Glomerular endothelial cell (primary cell): ENCODE results near the gene MAGOHB. TPM values are rescaled to one million over a fixed set of nuclear protein-coding genes. Genes with fewer than 3 reads are reported as not detected.
A peak's percentile ranks its signal among the peaks of the same experiment; 100 is the strongest.
"Not testable (repeated sequence)": the region's sequence is repeated elsewhere in the genome, so short reads cannot be mapped to it uniquely, and the experiment has no call there.

Experiments used
- DNase-seq: peaks from one replicate; pipeline ENCODE4 v3.0.0-alpha.2; 2011; ENCODE audit warnings: low read depth, low spot score; ENCODE audit errors: extremely low read depth
- total RNA-seq: library from RNA; depleted of rRNA; stranded (reverse); fragments of >200 nt; gene quantifications from 2 replicates; pipeline ENCODE4 v1.2.3, GENCODE V29; 2015

The MAGOHB gene
- 8.7 and 19.7 TPM in 2 replicates for total RNA-seq

- peak; percentile 80 for DNase-seq
Observed at GRCh38 chr12:10613349-10614055, at the start of gene MAGOHB. Gene MAGOHB, minus strand, starts transcription at chr12:10613609. Its CDS starts 77 bp downstream, at chr12:10613532.

DNA sequence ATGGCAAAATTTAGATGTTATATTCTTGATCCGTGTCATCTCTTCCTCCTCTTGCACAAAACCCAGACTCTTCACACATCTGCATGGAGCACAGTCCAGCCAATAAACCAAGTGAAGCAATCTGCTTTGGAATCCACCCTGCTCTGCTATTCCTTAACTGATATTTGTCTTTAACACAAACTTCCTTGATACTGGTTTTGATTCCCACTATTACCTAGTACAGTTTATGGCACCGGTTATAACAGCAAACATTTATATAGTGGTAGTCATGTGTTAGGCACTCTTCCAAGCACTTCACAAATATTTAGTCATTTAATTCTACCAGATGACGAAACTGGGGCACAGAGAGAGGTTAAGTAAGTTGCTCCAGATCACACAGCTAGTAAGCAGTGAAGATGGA lies 47.9 kb upstream of the MAGOHB start:
- DNase-seq, result no peak

DNA sequence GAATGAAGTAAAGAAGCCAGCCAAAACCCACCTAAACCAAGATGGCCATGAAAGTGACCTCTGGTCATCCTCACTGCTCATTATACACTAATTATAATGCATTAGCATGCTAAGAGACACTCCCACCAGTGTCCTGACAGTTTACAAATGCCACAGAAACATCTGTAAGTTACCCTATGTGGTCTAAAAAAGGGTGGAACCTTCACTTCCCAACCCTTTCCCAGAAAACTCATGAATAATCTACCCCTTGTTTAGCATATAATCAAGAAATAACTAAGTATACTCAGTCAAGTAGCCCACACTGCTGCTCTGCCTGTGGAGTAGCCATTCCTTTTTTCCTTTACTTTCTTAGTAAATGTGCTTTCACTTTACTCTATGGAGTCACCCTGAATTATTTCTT lies 40.6 kb upstream of the MAGOHB start:
- no peak for DNase-seq

- DNase-seq, result no peak
Observed at GRCh38 chr12:10652192-10652591, 38.8 kb upstream of the MAGOHB start.

GRCh38 chr12:10646576-10646975 lies 33.2 kb upstream of the MAGOHB start:
- not testable (repeated sequence) for DNase-seq

- DNase-seq, result no peak
Observed at GRCh38 chr12:10645910-10646309, 32.5 kb upstream of the MAGOHB start.

GRCh38 chr12:10641735-10642500 lies 28.5 kb upstream of the MAGOHB start:
- peak; percentile 95 for DNase-seq

GRCh38 chr12:10638728-10639127 lies 25.3 kb upstream of the MAGOHB start:
- no peak for DNase-seq

- no peak for DNase-seq
Observed at GRCh38 chr12:10636611-10637010, 23.2 kb upstream of the MAGOHB start.

DNA sequence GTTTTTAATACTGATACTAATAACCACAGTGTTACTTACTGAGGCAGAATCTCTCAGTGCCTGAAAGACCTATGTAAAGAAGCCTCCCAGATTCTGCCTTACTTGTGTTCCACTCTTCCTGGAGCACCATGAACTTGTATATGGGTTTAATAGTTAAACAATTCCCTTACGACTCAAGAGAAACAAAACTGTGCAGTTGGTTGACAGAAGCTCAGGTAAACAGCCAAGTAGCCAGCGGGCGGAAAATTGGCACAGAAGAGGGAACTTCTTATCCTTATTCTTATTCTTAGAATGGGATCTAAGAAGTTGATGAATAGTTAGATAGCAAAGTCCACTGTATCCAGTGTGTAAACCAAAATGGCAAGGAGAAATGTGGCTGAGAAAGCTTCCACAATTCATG lies 22.7 kb upstream of the MAGOHB start:
- no peak for DNase-seq

GRCh38 chr12:10635306-10635705 lies 21.9 kb upstream of the MAGOHB start:
- no peak for DNase-seq

DNA sequence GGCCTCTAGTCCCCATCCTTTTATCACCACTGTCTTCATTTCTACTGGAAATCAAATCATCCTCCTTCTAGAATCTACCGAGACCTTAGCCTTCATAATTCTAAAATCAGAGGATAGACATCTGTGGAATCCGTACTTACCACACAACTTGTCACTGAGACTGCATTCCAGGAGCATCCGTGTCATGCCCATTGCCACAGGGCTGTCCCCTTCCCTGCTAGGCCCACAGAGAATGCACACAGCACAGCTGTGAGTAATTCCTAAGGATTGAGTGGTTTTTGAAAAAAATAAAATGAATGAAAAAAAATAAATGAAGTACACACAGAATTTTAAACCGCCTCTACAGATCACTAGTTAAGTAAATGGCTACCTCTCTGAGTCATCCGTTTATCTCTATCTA lies 21.0 kb upstream of the MAGOHB start:
- no peak for DNase-seq

- DNase-seq, result no peak
Observed at GRCh38 chr12:10633541-10633940, 20.1 kb upstream of the MAGOHB start.

- DNase-seq, result no peak
Observed at GRCh38 chr12:10632226-10632625, 18.8 kb upstream of the MAGOHB start.

DNA sequence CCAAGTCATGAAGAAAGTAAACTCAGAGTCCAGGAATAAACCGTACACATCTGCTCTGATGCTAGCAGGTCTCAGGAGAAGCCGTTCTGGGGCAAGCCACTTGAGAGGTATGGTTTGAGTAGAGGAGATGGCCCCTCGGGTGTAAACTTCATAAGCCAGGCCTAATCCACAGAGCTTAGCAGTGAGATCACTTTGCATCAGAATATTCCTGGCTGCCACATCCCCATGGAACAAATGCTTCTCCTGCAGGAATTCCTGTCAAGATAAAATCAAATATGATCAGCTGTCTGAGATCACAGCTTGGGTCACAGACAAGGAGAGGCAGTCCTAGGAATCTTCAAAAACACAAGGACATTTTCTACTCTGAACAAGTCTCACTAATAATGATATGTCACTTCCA lies 11.2 kb upstream of the MAGOHB start:
- no peak for DNase-seq

DNA sequence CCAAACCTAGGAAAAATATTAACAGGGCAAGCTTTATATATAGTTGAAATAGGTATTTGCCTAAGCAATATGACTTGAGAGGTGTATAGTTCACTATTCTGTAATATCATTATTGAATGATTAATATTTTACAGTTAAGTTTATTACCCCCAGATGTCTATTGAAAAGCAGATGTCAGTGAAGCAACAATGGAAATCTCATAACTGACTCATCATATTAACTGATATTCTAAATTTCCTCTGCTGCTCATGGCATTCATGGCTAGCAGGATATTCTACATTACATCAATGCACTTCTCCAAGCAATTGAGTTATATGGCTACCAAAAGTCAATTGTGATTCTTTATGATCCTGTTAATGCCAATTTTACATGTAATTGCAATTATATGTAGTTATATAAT lies 9.7 kb upstream of the MAGOHB start:
- no peak for DNase-seq

GRCh38 chr12:10621278-10621677 lies 7.9 kb upstream of the MAGOHB start:
- DNase-seq, result no peak

DNA sequence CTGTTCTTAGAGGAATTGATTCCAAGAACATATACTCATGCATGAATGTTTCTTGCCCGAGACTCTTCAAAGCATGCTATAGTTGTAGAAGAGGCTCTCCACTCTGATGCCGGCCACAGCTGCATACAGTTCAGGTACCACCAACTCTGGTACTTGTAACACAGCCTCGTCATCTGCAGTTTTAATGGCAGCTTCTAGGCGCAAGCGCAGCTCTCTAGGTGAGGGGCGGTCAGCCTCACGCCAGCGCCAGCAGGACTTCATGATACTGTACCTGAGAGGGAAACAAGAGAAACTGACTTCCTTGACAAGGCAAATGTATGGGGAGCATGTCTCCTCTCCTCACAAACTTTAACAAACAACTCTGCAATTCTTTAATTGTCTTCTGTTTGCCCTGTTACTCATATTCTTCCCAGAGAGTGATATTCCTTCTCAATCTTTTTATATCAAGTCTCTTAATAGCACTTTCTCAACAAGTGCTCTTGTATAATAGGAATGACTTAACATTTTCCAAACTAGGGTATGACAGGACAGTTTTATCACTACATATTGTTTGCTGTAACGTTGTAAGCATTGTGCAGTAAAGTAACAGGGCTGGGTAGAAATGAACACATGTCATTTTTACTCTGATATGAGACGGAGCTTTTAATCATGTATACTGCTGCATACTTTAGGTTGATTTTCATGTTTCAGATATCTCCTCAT lies 6.8 kb upstream of the MAGOHB start:
- no peak for DNase-seq

- DNase-seq, result no peak
Observed at GRCh38 chr12:10618338-10618987, 5.1 kb upstream of the MAGOHB start.

DNA sequence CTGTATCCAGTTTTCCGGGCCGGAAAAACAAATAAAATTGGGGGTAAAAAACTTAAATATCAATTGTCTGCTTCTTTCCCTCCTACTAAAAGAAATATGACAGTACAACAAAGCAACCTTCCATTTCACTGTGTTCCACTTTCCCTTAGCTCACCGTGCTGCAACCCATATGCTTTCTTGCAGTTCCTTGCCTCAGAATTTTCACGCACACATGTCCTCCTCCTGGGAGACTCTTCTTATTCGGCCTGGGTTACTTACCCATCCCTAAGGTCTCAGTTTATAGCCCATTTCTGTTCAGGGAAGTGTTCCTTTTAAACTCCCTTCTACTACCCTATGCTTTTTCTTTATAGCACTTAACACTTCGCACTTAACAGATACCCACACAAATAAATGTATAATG lies 4.5 kb upstream of the MAGOHB start:
- no peak for DNase-seq

DNA sequence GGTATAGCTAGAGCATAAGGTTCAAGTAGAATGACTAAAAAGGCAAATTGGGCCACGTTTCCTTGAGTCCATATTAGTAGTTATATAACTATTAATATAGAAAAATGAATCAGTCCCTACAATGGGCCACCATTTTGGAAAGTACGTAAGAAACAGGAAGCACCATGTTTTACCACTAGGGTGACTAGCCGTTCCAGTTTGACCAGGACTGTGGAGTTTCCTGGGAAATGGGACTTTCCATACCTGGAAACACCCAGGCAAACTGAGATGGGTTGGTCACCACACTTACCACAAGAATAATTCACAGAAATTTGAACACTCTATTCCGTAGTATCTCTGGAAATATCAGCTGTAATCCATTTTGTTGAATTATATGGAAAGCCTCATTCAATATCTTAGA lies 2.1 kb upstream of the MAGOHB start:
- DNase-seq, result no peak
